Endothelial cell of umbilical vein (primary cell): Measurements from ENCODE around the gene CCR5AS.

Experiments
- BruUV-seq: library from RNA; stranded (reverse); fragments of 400-500 nt; replicated peaks from 2 replicates; lab custom pipeline; 2021; lab: Mats Ljungman, UMichigan
- CTCF ChIA-PET: fragments of 300-600, 350-600 bp; sonication (Branson Sonifier 250); formaldehyde crosslinking; loops from one replicate; lab custom pipeline; 2021; ENCODE audit warnings: antibody characterized with exemption, inconsistent platforms; lab: Charles Lee
- POLR2A ChIA-PET: fragments of 300-600, 350-600 bp; sonication (Branson Sonifier 250); formaldehyde crosslinking; loops from one replicate; lab custom pipeline; 2021; ENCODE audit warnings: antibody characterized with exemption, inconsistent platforms; lab: Charles Lee
- DNase-seq: peaks from one replicate; pipeline ENCODE4 v3.0.0-alpha.2; 2011; ENCODE audit warnings: low read depth, low spot score
- FAIRE-seq: peaks from 2 replicates; lab custom pipeline; 2011; peaks lifted over from hg19 to GRCh38; lab: Jason Lieb, UNC
- H2AFZ ChIP-seq: 2 replicates; pipeline ENCODE4 v1.6.0; 2012; ENCODE audit warnings: low read depth, low read length, control low read depth, inconsistent platforms
- H3K27ac ChIP-seq: 2 replicates; pipeline ENCODE4 v1.5.1; 2011; ENCODE audit warnings: low read depth, mild to moderate bottlenecking, control low read depth, low read length, moderate library complexity; ENCODE audit not compliant: insufficient read depth
- H3K27me3 ChIP-seq, 2 experiments: 2 replicates each; pipeline versions ENCODE4 v1.6.0 to v1.6.1; 2011; ENCODE audit warnings: low read length in 2 of 2, mixed read lengths in 1 of 2; ENCODE audit not compliant: control insufficient read depth in 2 of 2, insufficient read depth in 2 of 2
- H3K36me3 ChIP-seq, 2 experiments: 2 replicates in 1 of 2; 3 replicates in 1 of 2; pipeline ENCODE4 v1.5.1; 2011; ENCODE audit warnings: low read length in 2 of 2, mild to moderate bottlenecking in 1 of 2, moderate library complexity in 1 of 2; ENCODE audit not compliant: control insufficient read depth in 2 of 2, insufficient read depth in 2 of 2; ENCODE audit errors: extremely low read depth in 1 of 2
- H3K4me1 ChIP-seq: 3 replicates; pipeline ENCODE4 v1.5.1; 2011; ENCODE audit warnings: mild to moderate bottlenecking, low read length; ENCODE audit not compliant: control insufficient read depth, insufficient read depth; ENCODE audit errors: extremely low read depth
- H3K4me2 ChIP-seq: 2 replicates; pipeline ENCODE4 v1.6.1; 2011; ENCODE audit warnings: low read length, control low read depth, mixed read lengths; ENCODE audit not compliant: insufficient read depth
- H3K4me3 ChIP-seq, 3 experiments: fragments of 200-600 bp in 1 of 3; sonication (generic), shearing (Covaris generic) in 1 of 3; replicated peaks in 1 of 3; 2 replicates each; pipeline ENCODE4 v1.5.1; 2011 to 2016; ENCODE audit warnings: control low read depth in 3 of 3, low read length in 3 of 3, mild to moderate bottlenecking in 2 of 3, inconsistent platforms in 1 of 3, low read depth in 1 of 3, moderate library complexity in 1 of 3; ENCODE audit not compliant: insufficient read depth in 1 of 3
- H3K79me2 ChIP-seq: 2 replicates; pipeline ENCODE4 v1.6.0; 2012; ENCODE audit warnings: low read length, inconsistent platforms; ENCODE audit not compliant: control insufficient read depth, insufficient read depth
- H3K9ac ChIP-seq: replicated peaks from 2 replicates; pipeline ENCODE3; 2011; ENCODE audit warnings: low read length, control low read depth; ENCODE audit not compliant: insufficient read depth; ENCODE audit errors: extremely low read depth
- H3K9me1 ChIP-seq: replicated peaks from 3 replicates; pipeline ENCODE4 v1.6.0; 2011; ENCODE audit warnings: mild to moderate bottlenecking, low read length; ENCODE audit not compliant: control insufficient read depth, insufficient read depth; ENCODE audit errors: extremely low read depth
- H3K9me3 ChIP-seq: replicated peaks from 2 replicates; pipeline ENCODE4 v1.5.1; 2012; ENCODE audit warnings: low read length, inconsistent platforms; ENCODE audit not compliant: control insufficient read depth, insufficient read depth
- H4K20me1 ChIP-seq: replicated peaks from 2 replicates; pipeline ENCODE3; 2011; ENCODE audit warnings: mild to moderate bottlenecking, low read length; ENCODE audit not compliant: control insufficient read depth, insufficient read depth; ENCODE audit errors: extremely low read depth
- CTCF ChIP-seq, 2 donors: IDR thresholded peaks; 1 replicate in 1 of 2; 2 replicates in 1 of 2; pipeline ENCODE4 v1.5.1; 2011; ENCODE audit warnings: low read length in 2 of 2, mild to moderate bottlenecking in 2 of 2, moderate library complexity in 2 of 2, control low read depth in 1 of 2, inconsistent platforms in 1 of 2, low read depth in 1 of 2; ENCODE audit not compliant: insufficient read depth in 1 of 2; ENCODE audit errors: extremely low read depth in 1 of 2
- EZH2 ChIP-seq: IDR thresholded peaks from 2 replicates; pipeline ENCODE4 v1.6.1; 2012; ENCODE audit warnings: borderline replicate concordance, low read depth, mild to moderate bottlenecking, moderate library complexity, low read length, inconsistent platforms; ENCODE audit not compliant: severe bottlenecking
- FOS ChIP-seq: IDR thresholded peaks from 2 replicates; pipeline ENCODE4 v1.6.1; 2011; ENCODE audit warnings: mild to moderate bottlenecking, low read length, moderate library complexity, borderline replicate concordance; ENCODE audit not compliant: insufficient read depth
- GATA2 ChIP-seq: IDR thresholded peaks from 2 replicates; pipeline ENCODE4 v1.7.0; 2011; ENCODE audit warnings: low read depth, mild to moderate bottlenecking, moderate library complexity, mixed read lengths, low read length; ENCODE audit not compliant: insufficient read length, insufficient read depth
- JUN ChIP-seq: IDR thresholded peaks from 2 replicates; pipeline ENCODE4 v1.6.1; 2011; ENCODE audit warnings: borderline replicate concordance, low read depth; ENCODE audit not compliant: insufficient read length, insufficient read depth
- MAX ChIP-seq: IDR thresholded peaks from 2 replicates; pipeline ENCODE4 v1.6.1; 2011; ENCODE audit not compliant: insufficient read depth, insufficient read length
- MYC ChIP-seq: IDR thresholded peaks from one replicate; pipeline ENCODE4 v1.6.1; 2011; ENCODE audit warnings: mild to moderate bottlenecking, low read depth, low read length
- POLR2A ChIP-seq: IDR thresholded peaks from 2 replicates; pipeline ENCODE4 v1.6.1; 2012; ENCODE audit warnings: low read depth, mild to moderate bottlenecking, control low read depth, low read length
- POLR2AphosphoS5 ChIP-seq: IDR thresholded peaks from 2 replicates; pipeline ENCODE4 v1.6.1; 2012; ENCODE audit warnings: low read depth, mild to moderate bottlenecking, control low read depth, low read length, moderate library complexity; ENCODE audit not compliant: insufficient read depth
- dilution Hi-C: fragments of 300-500 bp; cut with MboI; formaldehyde crosslinking; loops from one replicate; pipeline ENCODE4 v1.15.0; 2019; ENCODE audit warnings: low sequenced_read_pairs; ENCODE audit not compliant: extremely low pct_ligation_motif_present
- intact Hi-C: fragments of 100-400 bp; cut with micrococcal nuclease; formaldehyde crosslinking; loops from one replicate; pipeline ENCODE4 v1.10.0; 2022

Gene CCR5AS

GRCh38 chr3:46383211-46383950 is 23.5 kb downstream of the CCR5AS start:
- no peaks in the 10 kb centered on the region for H3K9me1 ChIP-seq
- FAIRE-seq (no peak), DNase-seq (no peak)
- no peaks in the 10 kb centered on the region for H4K20me1 ChIP-seq
- H3K4me3 ChIP-seq, result no peak overlapping the region
- H3K4me2 ChIP-seq, result no peak overlapping the region
- no peaks in the 10 kb centered on the region for H3K79me2 ChIP-seq
- no peak overlapping the region for H3K9ac ChIP-seq
- H3K27me3 ChIP-seq, result peaks cover 3 to 12% of the 10 kb centered on the region in 2 experiments
- dilution Hi-C loops (no loop called here), intact Hi-C loops (no loop called here)
- no peaks in the 10 kb centered on the region for H3K36me3 ChIP-seq
- TF ChIP-seq MAX, result no peak
- TF ChIP-seq POLR2AphosphoS5, result no peak
- no peak for TF ChIP-seq GATA2
- no peak for TF ChIP-seq FOS
- no peak for TF ChIP-seq CTCF (IDR thresholded peaks at IDR 0.05; ENCODE audit: extremely low read depth in 1 of 2, insufficient read depth in 1 of 2, low read depth in 1 of 2, low read length in 2 of 2)
- TF ChIP-seq JUN, result no peak
- no peak for TF ChIP-seq POLR2A
- TF ChIP-seq MYC, result no peak
- TF ChIP-seq EZH2, result no peak
- CTCF ChIA-PET, result interaction anchor here (0.7 to 2.4 kb wide), 6 partner anchors 9 to 107 kb away, joined by 3 to 11 read pairs (median 5); partner anchors contain the start of gene CCR5
- no peak overlapping the region for H3K27ac ChIP-seq
- no peaks in the 10 kb centered on the region for H3K4me1 ChIP-seq
- no peaks in the 10 kb centered on the region for H3K9me3 ChIP-seq
- POLR2A ChIA-PET, result no interaction called here
- no peak overlapping the region for H2AFZ ChIP-seq
- no TSS peak for BruUV-seq
